H54 (cell line): ENCODE results near the gene USP5.
A peak's percentile ranks its signal among the peaks of the same experiment; 100 is the strongest.
"Not testable (repeated sequence)": the region's sequence is repeated elsewhere in the genome, so short reads cannot be mapped to it uniquely, and the experiment has no call there.

Experiments used
- DNase-seq: peaks from one replicate; pipeline ENCODE4 v3.0.0; 2011; ENCODE audit warnings: low spot score, mixed read lengths; ENCODE audit not compliant: insufficient read length
- FAIRE-seq: peaks from 3 replicates; lab custom pipeline; 2011; peaks lifted over from hg19 to GRCh38; lab: Jason Lieb, UNC
- POLR2A ChIP-seq: IDR thresholded peaks from 2 replicates; pipeline ENCODE4 v1.6.1; 2011; ENCODE audit warnings: low read depth, mild to moderate bottlenecking, low read length

USP5 gene

DNA sequence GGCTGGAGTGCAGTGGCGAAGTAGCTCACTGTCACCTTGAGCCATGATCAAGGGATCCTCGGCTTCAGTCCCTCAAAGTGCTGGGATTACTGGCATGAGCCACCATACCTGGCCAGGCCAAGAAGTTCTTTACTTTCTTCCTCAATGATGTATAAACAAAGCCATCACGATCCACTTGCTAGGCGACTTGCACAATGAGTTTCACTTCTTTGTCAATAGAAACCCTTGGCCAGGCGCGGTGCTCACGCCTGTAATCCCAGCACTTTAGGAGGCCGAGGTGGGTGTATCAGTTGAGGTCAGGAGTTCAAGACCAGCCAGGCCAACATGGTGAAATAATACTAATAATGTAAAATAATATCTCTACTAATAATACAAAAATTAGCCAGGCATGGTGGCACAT is 35.5 kb downstream of the USP5 start:
- no peak for TF ChIP-seq POLR2A
- no peak for DNase-seq
- FAIRE-seq: no peak

DNA sequence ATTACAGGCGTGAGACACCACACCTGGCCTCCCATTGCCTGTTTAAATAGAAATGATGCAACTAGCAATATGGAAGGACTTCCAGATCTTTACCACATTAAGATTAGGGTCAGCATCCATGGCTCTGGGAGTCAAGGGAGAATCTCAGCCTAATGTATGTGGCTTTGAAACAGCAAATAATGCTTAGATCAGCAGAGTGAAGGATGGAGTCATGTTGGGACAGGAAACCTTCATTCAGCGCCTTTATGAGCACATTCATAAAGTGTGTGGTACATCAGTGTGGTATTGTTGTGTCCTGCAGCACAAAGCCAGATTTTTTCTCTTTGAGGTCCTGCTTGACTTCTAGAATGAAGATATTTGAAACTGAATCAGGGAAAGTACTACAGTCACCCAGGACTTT is 36.4 kb downstream of the USP5 start:
- TF ChIP-seq POLR2A: no peak
- DNase-seq (no peak), FAIRE-seq (no peak)

DNA sequence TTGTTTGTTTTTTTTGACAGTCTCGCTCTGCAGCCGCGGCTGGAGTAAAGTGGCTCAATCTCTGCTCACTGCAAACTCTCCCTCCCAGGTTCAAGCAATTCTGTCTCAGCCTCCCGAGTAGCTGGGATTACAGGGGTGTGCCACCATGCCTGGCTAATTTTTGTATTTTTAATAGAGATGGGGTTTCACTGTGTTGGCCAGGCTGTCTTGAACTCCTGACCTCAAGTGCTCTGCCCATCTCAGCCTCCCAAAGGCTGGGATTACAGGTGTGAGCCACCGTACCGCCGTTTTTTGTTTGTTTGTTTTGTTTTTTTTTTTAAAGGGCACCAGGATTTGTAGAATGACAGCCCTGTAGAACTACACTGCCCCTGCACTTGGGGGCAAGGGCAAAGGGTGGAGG is 36.8 kb downstream of the USP5 start:
- not testable (repeated sequence) for FAIRE-seq, DNase-seq

DNA sequence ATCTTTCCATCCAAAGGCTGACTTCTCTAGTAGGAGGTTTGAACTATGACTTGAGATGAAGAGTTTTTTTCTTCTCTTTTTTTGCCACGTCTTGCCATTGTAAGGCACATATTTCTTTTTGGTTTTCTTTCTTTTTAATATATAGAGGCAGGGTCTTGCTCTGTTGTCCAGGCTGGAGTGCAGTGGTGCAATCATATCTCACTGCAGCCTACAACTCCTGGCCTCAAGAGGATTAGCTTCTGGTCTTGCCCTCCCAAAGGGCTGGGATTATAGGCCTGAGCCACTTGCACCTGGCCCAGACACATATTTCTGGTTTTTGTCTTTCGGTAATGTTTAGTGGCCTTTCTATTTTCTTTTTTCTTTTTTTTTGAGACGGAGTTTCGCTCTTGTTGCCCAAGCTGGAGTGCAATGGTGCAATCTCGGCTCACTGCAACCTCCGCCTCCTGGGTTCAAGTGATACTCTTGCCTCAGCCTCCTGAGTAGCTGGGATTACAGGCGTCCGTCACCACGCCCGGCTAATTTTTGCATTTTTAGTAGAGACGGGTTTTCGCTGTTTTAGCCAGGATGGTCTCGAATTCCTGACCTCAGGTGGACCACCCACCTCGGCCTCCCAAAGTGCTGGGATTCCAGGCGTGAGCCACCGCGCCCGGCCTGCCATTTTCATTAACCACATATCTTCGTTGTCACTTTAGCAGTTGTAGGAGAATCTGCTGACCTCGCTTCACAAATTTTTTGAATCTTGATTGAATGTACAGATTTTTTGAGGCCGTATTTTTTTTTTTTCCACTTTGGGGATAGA is 38.0 kb downstream of the USP5 start:
- not testable (repeated sequence) for FAIRE-seq

DNA sequence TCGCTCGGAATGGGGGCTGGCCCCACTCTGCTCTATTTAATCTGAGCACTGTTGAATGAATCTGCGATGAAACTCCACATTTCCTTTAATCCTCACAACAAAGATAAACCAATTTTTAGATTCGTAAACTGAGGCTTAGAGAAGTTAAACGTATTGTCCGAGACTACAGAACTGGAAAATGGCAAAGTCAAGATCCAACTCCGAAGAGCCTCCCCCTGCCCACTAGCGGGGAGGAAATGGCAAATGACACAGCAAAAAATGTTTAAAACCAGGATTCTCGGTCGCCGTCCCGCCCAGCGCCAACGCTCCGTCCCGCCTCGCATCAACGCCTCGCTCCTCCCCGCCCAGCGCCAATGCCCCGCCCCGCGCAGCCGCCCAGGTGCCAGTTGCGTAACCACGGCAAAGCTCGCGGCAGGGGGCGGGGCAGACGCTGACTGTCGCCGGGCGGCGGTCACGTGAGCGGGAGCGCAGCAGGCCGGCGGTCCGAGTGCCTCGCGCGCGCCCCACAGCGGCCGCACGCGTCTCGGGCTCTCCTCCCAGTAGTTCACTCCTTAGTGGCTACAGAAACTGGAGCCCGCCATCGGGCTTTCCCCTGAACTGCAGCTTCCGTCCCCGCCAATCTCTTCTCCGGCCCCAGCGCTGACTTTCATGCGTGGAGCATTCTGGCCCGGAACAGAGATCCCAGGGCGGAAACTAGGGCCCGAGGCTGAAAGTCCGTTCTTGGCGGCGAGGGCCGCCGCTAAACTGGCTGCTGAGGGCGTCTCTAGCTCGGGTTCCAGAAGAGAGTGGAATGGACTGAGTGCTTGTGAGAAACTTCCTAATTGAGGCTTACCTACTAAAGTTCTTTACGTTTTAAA is 39.1 kb downstream of the USP5 start:
- FAIRE-seq (no peak), DNase-seq (peak; percentile 92)
- peak; percentile 44 for TF ChIP-seq POLR2A

More for the DNA sequence above, 38.0 kb downstream of the USP5 start:
- DNase-seq: not testable (repeated sequence)

DNA sequence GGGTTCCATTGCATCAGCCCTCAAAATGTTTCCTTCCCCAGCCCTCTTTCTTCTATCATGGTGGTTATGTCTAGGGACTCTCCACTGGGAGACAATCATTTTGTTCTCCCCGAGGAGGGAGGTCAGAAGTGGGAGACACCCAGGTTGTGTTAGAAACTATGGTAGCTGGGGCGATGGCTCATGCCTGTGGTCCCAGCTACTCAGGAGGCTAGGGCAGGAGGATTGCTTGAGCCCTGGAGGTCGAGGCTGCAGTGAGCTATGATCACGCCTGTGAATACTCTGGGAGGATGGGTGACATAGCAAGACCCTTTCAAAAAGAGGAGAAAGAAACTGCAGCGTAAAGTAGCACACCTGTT is 39.7 kb downstream of the USP5 start:
- TF ChIP-seq POLR2A: no peak
- DNase-seq: no peak

DNA sequence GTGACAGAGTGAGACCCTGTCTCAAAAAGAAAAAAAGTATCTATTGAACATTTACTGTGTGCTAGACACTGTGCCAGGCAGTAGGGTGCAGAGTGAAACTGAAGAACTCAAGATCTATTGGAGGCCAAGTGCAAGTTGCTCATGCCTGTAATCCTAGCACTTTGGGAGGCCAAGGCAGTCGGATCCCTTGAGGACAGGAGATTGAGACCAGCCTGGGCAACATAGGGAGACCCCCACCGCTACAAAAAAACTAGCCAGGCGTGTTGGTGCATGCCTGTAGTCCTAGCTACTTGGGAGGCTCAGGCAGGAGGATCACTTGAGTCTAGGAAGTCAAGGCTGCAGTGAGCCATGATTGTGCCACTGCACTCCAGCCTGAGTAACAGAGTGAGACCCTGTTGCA is 40.7 kb downstream of the USP5 start:
- FAIRE-seq, DNase-seq: not testable (repeated sequence)

More for the DNA sequence above, 39.7 kb downstream of the USP5 start:
- FAIRE-seq: no peak

DNA sequence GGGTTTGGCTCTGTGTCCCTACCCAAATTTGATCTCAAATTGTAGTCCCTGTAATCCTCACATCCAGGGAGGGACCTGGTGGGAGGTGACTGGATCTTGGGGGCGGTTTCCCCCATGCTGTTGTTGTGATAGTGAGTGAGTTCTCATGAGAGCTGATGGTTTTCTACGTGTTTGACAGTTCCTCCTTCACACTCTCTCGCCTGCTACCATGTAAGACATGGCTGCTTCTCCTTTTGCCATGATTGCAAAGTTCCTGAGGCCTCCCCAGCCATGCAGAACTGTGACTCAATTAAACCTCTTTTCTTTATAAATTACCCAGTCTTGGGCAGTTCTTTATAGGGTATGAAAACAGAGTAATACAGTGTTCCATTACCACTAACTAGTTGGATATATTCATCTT is 42.4 kb downstream of the USP5 start:
- DNase-seq (no peak), FAIRE-seq (no peak)
- no peak for TF ChIP-seq POLR2A

DNA sequence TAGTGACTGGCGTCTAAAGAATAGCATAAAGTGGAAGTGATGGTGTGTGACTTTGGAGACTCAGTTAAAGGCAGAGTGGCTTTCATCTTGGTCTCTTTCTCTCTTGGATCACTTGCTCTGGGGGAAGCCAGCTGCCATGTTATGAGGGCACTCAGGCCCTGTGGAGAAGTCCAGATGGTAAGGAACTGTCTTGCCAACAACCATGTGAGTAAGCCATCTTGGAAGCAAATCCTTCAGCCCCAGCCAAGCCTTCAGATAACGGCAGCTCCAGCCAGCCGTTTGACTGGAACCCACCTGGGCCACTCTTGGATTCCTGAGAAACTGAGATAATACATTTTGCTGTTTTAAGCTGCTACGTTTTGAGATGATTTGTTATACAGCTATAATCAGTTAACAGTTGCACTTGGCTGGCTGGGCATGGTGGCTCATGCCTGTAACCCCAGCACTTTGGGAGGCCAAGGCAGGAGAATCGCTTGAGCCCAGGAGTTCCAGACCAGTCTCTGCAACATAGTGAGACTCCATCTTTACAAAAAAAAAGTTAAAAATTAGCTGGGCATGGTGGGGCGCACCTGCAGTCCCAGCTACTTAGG is 45.0 kb downstream of the USP5 start:
- TF ChIP-seq POLR2A: no peak
- DNase-seq (no peak), FAIRE-seq (no peak)

DNA sequence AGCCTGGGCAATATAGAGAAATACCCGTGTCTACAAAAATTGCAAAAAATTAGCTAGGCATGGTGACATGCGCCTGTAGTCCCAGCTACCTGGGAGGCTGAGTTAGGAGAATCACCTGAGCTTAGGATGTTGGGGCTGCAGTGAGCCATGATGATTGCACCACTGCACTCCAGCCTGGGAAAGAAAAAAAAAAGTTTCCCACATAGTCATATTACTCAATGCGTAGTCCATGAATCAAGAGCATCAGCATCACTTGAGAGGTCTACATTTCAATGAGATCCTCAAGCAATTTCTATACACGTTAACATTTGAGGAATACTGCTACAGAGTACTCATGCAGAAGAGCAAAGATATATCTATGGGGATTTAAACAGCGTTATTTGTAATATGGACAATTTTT is 47.5 kb downstream of the USP5 start:
- DNase-seq (no peak), FAIRE-seq (no peak)
- no peak for TF ChIP-seq POLR2A

DNA sequence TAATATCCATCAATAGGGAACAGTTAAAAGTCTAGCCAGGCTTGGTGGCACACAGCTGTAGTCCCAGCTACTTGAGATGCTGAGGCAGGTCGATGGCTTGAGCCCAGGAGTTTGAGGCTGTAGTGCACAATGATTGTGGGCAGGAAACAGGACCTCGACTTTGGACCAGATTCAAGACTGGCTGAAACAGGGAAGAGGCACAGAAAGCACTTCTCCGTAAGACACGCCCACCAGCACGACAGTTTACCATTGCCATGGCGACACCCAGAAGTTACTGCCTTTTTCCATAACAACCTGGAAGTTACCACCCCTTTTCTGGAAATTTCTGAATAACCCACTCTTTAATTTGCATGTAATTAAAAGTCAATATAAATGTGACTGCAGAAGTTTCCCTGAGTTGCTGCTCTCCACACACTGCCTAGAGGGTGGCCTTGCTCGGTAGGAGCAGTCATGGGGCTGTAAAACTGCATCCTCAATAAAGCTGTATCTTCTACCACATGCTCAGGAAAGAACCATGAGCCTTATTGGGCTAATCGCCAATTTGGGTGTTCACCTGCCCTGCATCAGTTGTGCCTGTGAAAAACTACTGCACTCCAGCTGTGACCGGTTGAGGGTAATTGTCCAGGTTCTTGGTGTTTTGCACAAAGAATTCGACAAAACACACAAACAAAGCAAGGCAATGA is 48.0 kb downstream of the USP5 start:
- no peak for TF ChIP-seq POLR2A
- FAIRE-seq (no peak), DNase-seq (no peak)

DNA sequence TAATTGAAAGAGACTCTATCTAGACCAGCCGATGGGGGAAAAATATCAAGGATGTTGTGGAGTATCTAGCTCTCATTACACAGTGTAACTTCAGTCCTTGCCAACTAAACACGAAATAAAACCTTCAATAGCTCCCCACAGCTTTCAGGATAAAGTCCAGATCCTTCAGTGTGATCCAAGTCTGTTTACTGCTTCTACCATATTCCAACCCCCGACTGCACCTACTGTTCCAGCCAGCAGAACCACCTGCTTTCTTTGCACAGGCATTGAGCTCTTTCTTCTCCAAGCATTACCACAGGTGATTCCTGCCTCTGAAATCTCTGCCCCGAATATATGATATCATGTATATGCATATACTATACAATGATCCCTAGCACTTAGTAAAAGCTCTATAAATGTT is 50.5 kb downstream of the USP5 start:
- DNase-seq (no peak), FAIRE-seq (no peak)
- no peak for TF ChIP-seq POLR2A

DNA sequence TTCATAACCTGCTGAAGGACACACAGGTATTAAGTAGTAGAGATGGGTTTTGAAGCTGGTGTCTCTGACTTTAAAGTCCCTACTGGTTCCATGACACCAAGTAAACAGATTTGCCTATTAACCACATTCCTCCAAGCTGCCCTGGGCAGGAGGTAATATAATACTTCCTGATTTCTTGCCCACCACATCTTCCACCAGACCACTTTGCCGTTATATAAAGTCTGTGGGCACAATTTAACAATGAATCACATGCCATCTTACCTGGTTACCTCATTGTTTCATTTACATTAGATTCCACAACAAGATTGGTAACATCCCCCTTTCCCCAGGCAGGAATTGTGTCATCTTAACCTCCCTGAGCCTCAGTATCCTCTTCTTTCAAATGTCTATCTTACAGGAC is 51.8 kb downstream of the USP5 start:
- no peak for TF ChIP-seq POLR2A
- FAIRE-seq (no peak), DNase-seq (no peak)
